RWPE1 (cell line): ENCODE measurements around the gene DTL.

ENCODE experiments used
- CTCF ChIA-PET: fragments of 350-600 bp; sonication (Branson Sonifier 250); formaldehyde crosslinking; extraction: SDS; loops from one replicate; lab custom pipeline; 2021; lab: Yijun Ruan, JAX
- POLR2A ChIA-PET: fragments of 400-600 bp; formaldehyde crosslinking; extraction: SDS; loops from one replicate; lab custom pipeline; 2020; ENCODE audit warnings: antibody characterized with exemption; ENCODE audit not compliant: low non-redundant PET; lab: Yijun Ruan, JAX
- DNase-seq: peaks from one replicate; pipeline ENCODE4 v3.0.0; 2012; ENCODE audit warnings: low spot score
- H3K27ac ChIP-seq: fragments of 450-650 bp; 2 replicates; pipeline ENCODE4 v1.5.1; 2017
- CTCF ChIP-seq: fragments of 450-650 bp; conservative IDR thresholded peaks from 2 replicates; pipeline ENCODE4 v1.5.1; 2017; ENCODE audit warnings: low read depth, mild to moderate bottlenecking

The DTL gene

GRCh38 chr1:212035835-212036605 is 472 bp downstream of the DTL start:
- ChIA-PET CTCF (interaction anchor here (0.6 to 3.1 kb wide), 15 partner anchors 8 to 603 kb away, joined by 3 to 15 read pairs (median 4); no protein-coding TSS in a partner anchor), POLR2A (no interaction called here)
- H3K27ac ChIP-seq = peak overlapping the region; percentile 92
- no peak for TF ChIP-seq CTCF
- DNase-seq = no peak

GRCh38 chr1:212037900-212038299 is 2.4 kb downstream of the DTL start:
- CTCF ChIA-PET = no interaction called here
- no peak for DNase-seq
- TF ChIP-seq CTCF = no peak
- POLR2A ChIA-PET = interaction anchor here (0.7 kb wide), 1 partner anchor 353 kb away, joined by 3 read pairs; no protein-coding TSS in a partner anchor
- H3K27ac ChIP-seq = no peak overlapping the region

GRCh38 chr1:212039622-212040021 is 4.1 kb downstream of the DTL start:
- ChIA-PET CTCF (interaction anchor here (0.5 to 1.0 kb wide), 2 partner anchors 246 to 416 kb away, joined by 3 read pairs; no protein-coding TSS in a partner anchor), POLR2A (no interaction called here)
- no peak for TF ChIP-seq CTCF
- DNase-seq = no peak
- H3K27ac ChIP-seq = no peak overlapping the region

- POLR2A ChIA-PET = interaction anchor here (0.6 kb wide), 1 partner anchor 661 kb away, joined by 3 read pairs; no protein-coding TSS in a partner anchor
- CTCF ChIA-PET = interaction anchor here (0.6 kb wide), 1 partner anchor 298 kb away, joined by 3 read pairs; no protein-coding TSS in a partner anchor
- no peak for DNase-seq
- H3K27ac ChIP-seq = no peak overlapping the region
- TF ChIP-seq CTCF = no peak
Measured at GRCh38 chr1:212040629-212041412, 5.3 kb downstream of the DTL start.

GRCh38 chr1:212042436-212042835 is 6.9 kb downstream of the DTL start:
- no peak for DNase-seq
- ChIA-PET CTCF (no interaction called here), POLR2A (no interaction called here)
- no peak for TF ChIP-seq CTCF
- no peak overlapping the region for H3K27ac ChIP-seq

GRCh38 chr1:212044851-212045250 is 9.3 kb downstream of the DTL start:
- TF ChIP-seq CTCF = no peak
- POLR2A ChIA-PET = no interaction called here
- DNase-seq = no peak
- H3K27ac ChIP-seq = no peak overlapping the region
- CTCF ChIA-PET = interaction anchor here (0.7 to 0.9 kb wide), 2 partner anchors 10 to 256 kb away, joined by 7 to 9 read pairs; partner anchors contain the start of genes DTL and INTS7
